ENCODE measurements around the gene NCKAP5L.

- TF ChIP-seq, protein P1, sequence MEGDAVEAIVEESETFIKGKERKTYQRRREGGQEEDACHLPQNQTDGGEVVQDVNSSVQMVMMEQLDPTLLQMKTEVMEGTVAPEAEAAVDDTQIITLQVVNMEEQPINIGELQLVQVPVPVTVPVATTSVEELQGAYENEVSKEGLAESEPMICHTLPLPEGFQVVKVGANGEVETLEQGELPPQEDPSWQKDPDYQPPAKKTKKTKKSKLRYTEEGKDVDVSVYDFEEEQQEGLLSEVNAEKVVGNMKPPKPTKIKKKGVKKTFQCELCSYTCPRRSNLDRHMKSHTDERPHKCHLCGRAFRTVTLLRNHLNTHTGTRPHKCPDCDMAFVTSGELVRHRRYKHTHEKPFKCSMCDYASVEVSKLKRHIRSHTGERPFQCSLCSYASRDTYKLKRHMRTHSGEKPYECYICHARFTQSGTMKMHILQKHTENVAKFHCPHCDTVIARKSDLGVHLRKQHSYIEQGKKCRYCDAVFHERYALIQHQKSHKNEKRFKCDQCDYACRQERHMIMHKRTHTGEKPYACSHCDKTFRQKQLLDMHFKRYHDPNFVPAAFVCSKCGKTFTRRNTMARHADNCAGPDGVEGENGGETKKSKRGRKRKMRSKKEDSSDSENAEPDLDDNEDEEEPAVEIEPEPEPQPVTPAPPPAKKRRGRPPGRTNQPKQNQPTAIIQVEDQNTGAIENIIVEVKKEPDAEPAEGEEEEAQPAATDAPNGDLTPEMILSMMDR (IDR thresholded peaks at IDR 0.05): no peak
- no peak for TF ChIP-seq POLR2A (IDR thresholded peaks at IDR 0.05)
Observed at GRCh38 chr12:49761677-49762467, 66.3 kb downstream of the NCKAP5L start.

Measured in body of pancreas (tissue), 4 donors.